SHP77 (cell line): ENCODE results near the gene SERTAD2.
A peak's percentile ranks its signal among the peaks of the same experiment; 100 is the strongest.

ENCODE experiments used
- DNase-seq, 2 experiments: peaks; one replicate each; lab custom pipeline; 2025; lab: John Stamatoyannopoulos, UW

The SERTAD2 gene

GRCh38 chr2:64608867-64609226, 44.9 kb downstream of the SERTAD2 start:
- DNase-seq: no peak

DNA sequence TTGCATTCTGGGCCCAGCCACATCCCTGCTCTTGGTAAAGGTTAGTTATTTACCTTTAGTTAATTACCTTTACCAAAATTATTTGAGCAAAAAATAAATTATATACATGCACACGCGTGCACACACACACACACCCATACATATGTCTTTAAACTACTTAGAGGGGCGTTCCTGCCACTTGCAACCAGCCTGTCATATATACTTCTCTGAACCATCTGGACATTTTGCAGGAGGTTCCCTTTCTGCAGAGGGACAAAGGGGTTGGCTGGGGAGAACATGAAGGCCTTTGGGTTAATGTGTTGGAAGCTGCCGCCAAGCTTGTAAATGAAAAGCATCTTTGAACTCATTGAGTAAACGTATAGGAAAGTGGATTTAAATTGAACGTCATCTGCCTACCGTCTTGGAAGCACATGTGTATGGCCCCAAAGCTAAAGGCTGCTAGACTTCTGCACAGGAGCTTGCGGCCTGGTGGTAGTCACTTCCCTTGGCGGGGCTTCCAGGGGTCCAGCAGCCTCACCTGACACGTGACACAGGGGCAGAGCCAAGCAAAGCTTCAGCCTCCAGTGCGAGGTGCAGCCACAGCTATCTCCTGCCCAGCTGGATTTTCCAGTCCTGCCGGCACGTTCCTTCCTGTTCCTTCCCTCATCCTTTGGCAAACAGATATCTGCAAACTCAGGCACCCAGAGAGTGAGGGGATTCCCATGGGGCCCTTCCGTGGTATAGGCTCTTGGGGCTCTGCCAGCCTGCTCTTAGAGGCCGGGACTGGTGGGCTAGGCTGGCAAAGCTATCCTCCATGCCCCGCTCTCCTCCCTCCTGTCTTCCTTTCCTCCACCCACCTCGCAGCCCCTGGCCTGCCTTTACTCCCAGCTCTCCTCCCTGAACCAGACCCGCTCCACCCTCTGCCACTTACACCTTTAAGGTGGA, 46.1 kb downstream of the SERTAD2 start:
- no peak for DNase-seq

GRCh38 chr2:64606479-64607363, 47.0 kb downstream of the SERTAD2 start:
- no peak for DNase-seq

- DNase-seq: no peak
Measured at GRCh38 chr2:64605991-64606478, 47.7 kb downstream of the SERTAD2 start.

GRCh38 chr2:64605026-64605471, 48.7 kb downstream of the SERTAD2 start:
- no peak for DNase-seq

DNA sequence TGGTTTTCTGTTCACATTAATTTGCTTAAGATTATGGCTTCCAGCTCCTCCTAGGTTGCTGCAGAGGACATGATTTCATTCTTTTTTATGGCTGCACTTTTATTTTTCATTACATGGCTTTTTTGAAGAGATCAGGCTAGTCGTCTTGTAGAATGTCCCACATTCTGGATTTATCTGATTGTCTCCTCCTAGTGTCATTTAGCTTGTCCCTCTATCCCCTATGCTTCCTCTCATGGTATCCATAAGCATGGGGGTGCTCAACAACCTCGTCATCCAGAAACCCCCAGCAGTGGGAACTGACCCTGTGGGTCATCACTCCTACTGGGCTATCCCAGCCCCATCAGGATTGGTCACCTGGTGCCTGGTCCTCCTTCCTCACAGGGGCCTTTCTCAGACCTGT, 49.6 kb downstream of the SERTAD2 start:
- DNase-seq: no peak

- DNase-seq: no peak
Measured at GRCh38 chr2:64602436-64602835, 51.3 kb downstream of the SERTAD2 start.

- DNase-seq: no peak
Measured at GRCh38 chr2:64601785-64602391, 51.8 kb downstream of the SERTAD2 start.

- DNase-seq: no peak
Measured at GRCh38 chr2:64601034-64601754, 52.5 kb downstream of the SERTAD2 start.

GRCh38 chr2:64599469-64599868, 54.2 kb downstream of the SERTAD2 start:
- peak; percentile 11 to 12 for DNase-seq

- no peak for DNase-seq
Measured at GRCh38 chr2:64598226-64598625, 55.5 kb downstream of the SERTAD2 start.

DNA sequence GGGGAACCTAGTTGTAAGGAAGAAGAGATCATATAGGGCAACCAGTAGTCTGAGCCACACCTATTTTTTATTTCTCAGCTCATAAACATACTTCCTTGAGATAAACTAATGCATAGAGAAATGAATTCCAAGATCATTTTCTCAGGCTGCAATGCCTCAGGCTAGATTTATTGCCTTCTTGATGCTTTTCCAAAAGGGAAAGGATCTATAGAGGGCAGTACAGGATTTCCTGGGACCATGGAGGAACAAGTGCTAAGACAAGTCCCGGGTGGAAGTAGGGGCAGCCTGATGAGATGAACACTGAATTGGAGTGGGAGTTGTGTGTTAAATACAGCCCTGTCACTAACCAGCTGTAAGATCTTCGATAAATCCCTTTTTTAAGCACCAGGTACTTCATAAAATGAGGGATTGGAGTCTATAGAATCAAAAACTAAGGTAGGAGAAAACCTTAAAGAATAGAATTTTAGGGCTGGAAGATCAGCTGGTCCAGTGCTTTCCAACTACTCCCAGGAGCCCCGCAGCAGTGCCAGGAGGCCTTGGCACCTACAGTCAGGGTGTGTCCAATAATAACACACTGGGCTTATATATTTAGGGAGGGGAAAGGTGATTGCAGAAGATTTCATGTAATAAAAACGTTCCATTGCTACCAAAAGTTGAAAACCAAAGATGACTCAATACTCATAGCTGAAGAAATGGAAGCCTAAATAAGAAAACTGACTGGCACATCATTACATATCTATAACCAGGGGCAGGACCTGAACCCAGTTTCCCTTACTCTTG, 58.1 kb downstream of the SERTAD2 start:
- DNase-seq: peak; percentile 19 to 36

DNA sequence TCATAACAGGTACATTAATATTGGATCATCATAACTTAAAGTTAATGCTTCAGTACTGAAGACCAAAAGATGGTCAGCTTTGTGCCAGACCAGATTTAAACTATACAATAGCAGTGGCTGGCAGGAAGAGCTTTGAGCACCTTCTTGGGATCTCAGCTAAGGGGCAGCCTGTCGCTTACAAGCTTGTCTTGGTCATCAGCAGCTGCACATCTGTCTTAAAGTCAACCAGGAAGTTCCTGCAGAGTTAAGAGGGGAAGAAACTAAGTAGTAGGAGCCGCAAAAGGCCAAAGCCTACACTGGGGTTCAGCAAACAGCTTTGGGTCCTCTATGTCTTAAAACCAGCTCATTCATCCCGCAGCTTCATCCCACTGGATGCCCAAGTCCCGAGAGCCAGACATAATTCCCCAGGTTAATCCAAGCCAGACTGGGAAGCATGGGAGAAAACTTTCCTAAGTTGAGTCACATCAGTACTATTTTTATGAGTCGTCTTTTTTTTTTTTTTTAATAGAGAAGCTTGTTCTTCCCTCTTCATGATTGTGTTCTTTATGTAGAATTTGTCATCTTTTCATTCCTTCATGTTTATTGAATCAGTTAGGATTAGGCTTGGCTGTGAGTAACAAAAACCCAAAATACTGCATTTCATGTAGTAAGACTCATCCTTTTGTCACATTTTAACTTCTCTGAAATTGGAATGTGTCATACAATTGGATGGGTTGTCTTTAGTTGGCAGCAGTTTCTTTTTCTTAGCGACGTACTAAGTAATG, 59.3 kb downstream of the SERTAD2 start:
- DNase-seq: no peak

DNA sequence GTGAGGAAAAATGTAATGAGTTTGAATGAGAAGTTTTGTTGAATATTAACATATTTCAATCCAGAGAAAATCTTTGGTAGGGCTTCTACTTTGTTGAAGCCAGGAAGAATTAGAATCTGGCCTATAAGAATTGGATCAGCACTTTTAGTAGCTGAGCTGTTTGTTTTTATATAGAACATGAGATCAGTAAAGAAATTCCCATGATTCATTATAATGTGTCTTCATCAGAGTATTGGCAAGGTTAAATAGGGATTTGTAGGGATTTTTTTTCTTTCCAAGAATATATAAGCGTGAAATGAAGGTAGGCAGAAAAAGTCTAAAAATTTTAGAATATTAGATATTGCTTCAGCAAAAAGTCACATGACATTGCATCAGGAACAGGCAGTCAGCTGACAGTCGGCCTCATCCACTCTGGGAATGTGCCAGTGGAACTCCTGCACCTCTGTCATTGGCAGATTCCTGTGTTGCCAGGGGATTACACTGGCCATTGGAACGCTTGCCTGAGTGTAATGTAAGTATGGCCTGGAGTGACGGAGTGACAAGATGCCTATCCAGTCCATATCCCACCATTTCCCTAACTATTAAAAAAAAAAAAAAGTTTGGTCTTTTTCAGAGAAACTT, 60.6 kb downstream of the SERTAD2 start:
- no peak for DNase-seq

DNA sequence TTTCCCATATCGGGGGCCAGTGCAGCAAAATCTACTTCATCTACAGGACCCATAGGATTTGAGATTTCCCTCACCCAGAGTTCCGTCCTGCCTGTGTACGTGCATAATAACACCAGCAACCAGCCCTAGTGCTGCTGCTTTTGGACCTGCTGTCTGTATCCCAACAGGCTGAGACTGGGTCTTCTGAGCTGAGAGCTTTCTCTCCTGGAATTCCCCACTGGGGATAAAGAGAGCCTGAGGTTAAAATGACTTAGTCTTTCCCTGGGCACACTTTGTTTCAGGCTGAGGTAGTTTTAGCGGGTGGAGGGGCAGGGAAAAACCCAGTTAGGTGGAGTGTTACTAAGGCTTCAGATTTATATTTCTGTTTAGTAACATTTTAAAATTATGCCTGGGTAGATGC, 62.5 kb downstream of the SERTAD2 start:
- DNase-seq: no peak

DNA sequence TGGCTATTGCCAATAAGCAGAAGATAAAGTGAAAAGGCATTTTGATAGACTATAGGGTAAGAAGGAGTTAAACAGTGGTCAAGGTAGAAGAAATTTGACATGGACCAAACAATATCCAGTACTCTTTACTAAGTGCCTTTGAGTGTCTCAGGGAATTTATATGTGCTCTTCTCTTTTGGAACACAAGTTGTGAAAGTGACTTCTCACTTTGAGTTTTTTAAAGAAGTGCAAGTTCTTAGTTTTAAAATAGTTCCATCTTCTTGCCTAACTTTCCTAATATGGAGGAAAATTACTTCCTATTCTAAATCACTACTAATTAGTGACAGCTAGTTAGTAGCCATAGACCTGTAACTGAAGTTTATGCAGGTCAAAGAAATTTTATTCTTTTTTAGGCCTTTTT, 66.2 kb downstream of the SERTAD2 start:
- DNase-seq: no peak

DNA sequence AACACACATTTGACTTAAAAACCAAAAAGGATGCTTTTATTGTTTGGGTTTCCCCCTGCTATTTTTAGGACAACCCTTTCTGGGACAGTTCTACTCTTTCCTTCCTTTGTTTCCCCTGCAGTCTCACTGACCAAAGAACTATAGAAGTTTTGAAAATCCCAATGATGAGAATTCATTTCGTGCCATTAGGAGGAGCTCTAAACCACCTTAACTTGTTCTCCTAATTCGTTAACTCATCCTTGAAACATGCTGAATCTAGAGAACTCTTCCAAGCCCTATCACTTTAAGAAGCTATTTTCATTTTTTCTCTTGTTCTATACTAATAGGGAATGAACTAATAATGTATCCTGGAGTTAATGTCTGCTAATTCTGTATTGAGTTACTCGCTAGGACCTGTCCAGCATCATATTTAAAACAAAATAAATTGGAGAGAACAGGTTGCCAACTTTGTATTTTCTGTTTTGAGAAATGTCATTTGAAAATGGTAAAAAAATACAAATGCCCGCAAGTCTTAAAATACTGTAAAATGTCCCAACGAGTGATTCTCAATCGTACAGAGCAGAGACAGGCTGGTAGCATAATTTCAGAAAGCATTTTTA, 66.7 kb downstream of the SERTAD2 start:
- DNase-seq: peak; percentile 9 to 25

DNA sequence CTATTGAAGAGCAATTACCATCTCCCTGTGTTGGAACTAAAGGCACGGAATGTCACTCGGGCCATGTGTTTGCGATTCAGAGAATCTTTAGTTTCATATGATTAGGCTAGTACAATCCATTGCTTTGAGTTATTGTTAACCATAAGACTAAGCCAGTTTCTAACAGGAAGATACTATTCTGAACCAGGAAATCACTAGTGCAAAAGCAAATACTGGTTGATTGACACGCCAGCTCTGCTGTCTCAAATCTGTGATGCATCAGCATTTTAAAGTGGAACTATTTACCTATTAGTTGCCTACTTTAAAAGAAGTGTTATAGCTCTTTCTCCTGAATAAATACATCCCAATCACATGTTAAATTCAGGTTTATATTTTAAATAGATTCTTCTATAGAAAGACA, 67.7 kb downstream of the SERTAD2 start:
- no peak for DNase-seq

GRCh38 chr2:64582774-64583340, 70.9 kb downstream of the SERTAD2 start:
- DNase-seq: peak in 1 of 2 experiments; percentile 23
